Panc1 (cell line): ENCODE data around the gene PGM5.

Experiments
- CTCF ChIP-seq: fragments of 450-650 bp; IDR thresholded peaks from 2 replicates; pipeline ENCODE4 v1.5.1; 2017; ENCODE audit warnings: mild to moderate bottlenecking
- REST ChIP-seq, 2 experiments: IDR thresholded peaks; 2 replicates each; pipeline ENCODE4 v1.6.1; 2011 to 2012; ENCODE audit warnings: low read depth in 2 of 2, control low read depth in 1 of 2, low read length in 1 of 2, mild to moderate bottlenecking in 1 of 2, moderate library complexity in 1 of 2; ENCODE audit not compliant: insufficient read depth in 1 of 2
- SIN3A ChIP-seq: IDR thresholded peaks from 2 replicates; pipeline ENCODE4 v1.6.1; 2012; ENCODE audit warnings: low read depth, mild to moderate bottlenecking, low read length, moderate library complexity, borderline replicate concordance; ENCODE audit not compliant: insufficient read depth

- TF ChIP-seq CTCF: no peak
- TF ChIP-seq REST (IDR thresholded peaks at IDR 0.05; ENCODE audit: insufficient read depth in 1 of 2, low read depth in 2 of 2, low read length in 1 of 2): no peak
- TF ChIP-seq SIN3A: no peak
Observed at GRCh38 chr9:68562461-68562860, 206.1 kb downstream of the PGM5 start.
